SU-DHL-6 (cell line): Measurements from ENCODE around the gene APOL4.
"Not testable (repeated sequence)": the region's sequence is repeated elsewhere in the genome, so short reads cannot be mapped to it uniquely, and the experiment has no call there.

ENCODE experiments used
- H2AFZ ChIP-seq: fragments of 200-600 bp; sonication (generic); 2 replicates; pipeline ENCODE4 v1.6.1; 2014; ENCODE audit warnings: low read depth, mild to moderate bottlenecking, moderate library complexity, mixed read lengths, antibody characterized with exemption, low read length; ENCODE audit not compliant: severe bottlenecking
- H3F3A ChIP-seq: fragments of 200-600 bp; shearing (Covaris generic); 2 replicates; pipeline ENCODE4 v1.6.0; 2016; ENCODE audit warnings: antibody characterized with exemption, mild to moderate bottlenecking; ENCODE audit not compliant: insufficient read depth
- H3K27ac ChIP-seq: fragments of 200-600 bp; sonication (generic); 2 replicates; pipeline ENCODE4 v1.5.1; 2016; ENCODE audit warnings: low read depth, mild to moderate bottlenecking, low read length, moderate library complexity, mixed read lengths
- H3K27me3 ChIP-seq: fragments of 200-600 bp; sonication (generic), shearing (Covaris generic); 2 replicates; pipeline ENCODE4 v1.6.0; 2014; ENCODE audit warnings: mild to moderate bottlenecking, low read length
- H3K36me3 ChIP-seq: fragments of 200-600 bp; sonication (generic); 2 replicates; pipeline ENCODE4 v1.6.1; 2014; ENCODE audit warnings: mild to moderate bottlenecking, low read length, mixed read lengths
- H3K4me2 ChIP-seq: fragments of 300-600, 200-600 bp; shearing (Covaris generic), sonication (generic); 2 replicates; pipeline ENCODE4 v1.6.0; 2014; ENCODE audit warnings: low read length, low read depth, mild to moderate bottlenecking; ENCODE audit not compliant: poor library complexity, severe bottlenecking
- H3K4me3 ChIP-seq: fragments of 200-600 bp; sonication (generic); 2 replicates; pipeline ENCODE4 v1.5.1; 2014; ENCODE audit warnings: antibody characterized with exemption, low read length, mild to moderate bottlenecking, mixed read lengths; ENCODE audit not compliant: insufficient read depth, poor library complexity, severe bottlenecking
- H3K79me2 ChIP-seq: fragments of 200-600 bp; sonication (generic); 2 replicates; pipeline ENCODE4 v1.6.1; 2014; ENCODE audit warnings: mild to moderate bottlenecking, low read length, moderate library complexity; ENCODE audit not compliant: insufficient read depth
- H3K9ac ChIP-seq: fragments of 200-600 bp; sonication (generic); 2 replicates; pipeline ENCODE4 v1.7.0; 2014; ENCODE audit warnings: mild to moderate bottlenecking, low read length
- H3K9me2 ChIP-seq: fragments of 200-600 bp; sonication (generic); replicated peaks from 2 replicates; pipeline ENCODE4 v1.6.1; 2014; ENCODE audit warnings: low read length; ENCODE audit not compliant: insufficient read depth
- H3K9me3 ChIP-seq: fragments of 200-600 bp; sonication (generic); 2 replicates; pipeline ENCODE4 v1.6.1; 2014; ENCODE audit warnings: low read length, mixed read lengths; ENCODE audit not compliant: insufficient read depth
- H4K20me1 ChIP-seq: fragments of 200-600 bp; sonication (generic); 2 replicates; pipeline ENCODE4 v1.6.1; 2014; ENCODE audit warnings: low read depth, mild to moderate bottlenecking, antibody characterized with exemption, low read length, moderate library complexity, mixed read lengths
- CTCF ChIP-seq: fragments of 200-600 bp; sonication (generic); IDR thresholded peaks from one replicate; pipeline ENCODE4 v1.5.1; 2017; ENCODE audit warnings: antibody characterized with exemption, mild to moderate bottlenecking, low read length, moderate library complexity; ENCODE audit not compliant: insufficient read depth, poor library complexity, severe bottlenecking
- EZH2phosphoT487 ChIP-seq: fragments of 200-600 bp; sonication (generic), shearing (Covaris generic); conservative IDR thresholded peaks from 2 replicates; pipeline ENCODE4 v1.6.1; 2018; ENCODE audit warnings: mild to moderate bottlenecking, antibody characterized with exemption, low read length, moderate library complexity, mixed read lengths

APOL4 gene

GRCh38 chr22:36192542-36192941, 9.1 kb downstream of the APOL4 start:
- Histone ChIP-seq H4K20me1 (no peaks in the 10 kb centered on the region), H3F3A (no peaks in the 10 kb centered on the region), H3K79me2 (no peaks in the 10 kb centered on the region), H3K4me2 (no peak overlapping the region), H2AFZ (no peak overlapping the region), H3K9me2 (no peaks in the 10 kb centered on the region), H3K4me3 (no peak overlapping the region), H3K9ac (no peak overlapping the region), H3K9me3 (no peaks in the 10 kb centered on the region), H3K27ac (no peak overlapping the region), H3K27me3 (no peaks in the 10 kb centered on the region), H3K36me3 (no peaks in the 10 kb centered on the region)
- TF ChIP-seq CTCF: no peak
- TF ChIP-seq EZH2phosphoT487: no peak

- Histone ChIP-seq H3K4me3 (no peak overlapping the region), H3K36me3 (no peaks in the 10 kb centered on the region), H3K79me2 (no peaks in the 10 kb centered on the region), H3K27me3 (no peaks in the 10 kb centered on the region), H3K9ac (no peak overlapping the region), H3K4me2 (no peak overlapping the region), H3F3A (no peaks in the 10 kb centered on the region), H3K9me3 (no peaks in the 10 kb centered on the region), H2AFZ (no peak overlapping the region), H3K9me2 (no peaks in the 10 kb centered on the region), H3K27ac (no peak overlapping the region), H4K20me1 (no peaks in the 10 kb centered on the region)
- TF ChIP-seq EZH2phosphoT487 (no peak), CTCF (no peak)
Observed at GRCh38 chr22:36191106-36191836, 10.3 kb downstream of the APOL4 start.

- not testable (repeated sequence) for H4K20me1 ChIP-seq, H3K4me3 ChIP-seq, H3K27ac ChIP-seq, H3K9ac ChIP-seq, H3K4me2 ChIP-seq, H3K79me2 ChIP-seq, H3K9me2 ChIP-seq, H3K27me3 ChIP-seq, H3K36me3 ChIP-seq, H2AFZ ChIP-seq, H3F3A ChIP-seq, H3K9me3 ChIP-seq
Observed at GRCh38 chr22:36187862-36188261, 13.7 kb downstream of the APOL4 start.

- Histone ChIP-seq H3K27ac (no peak overlapping the region), H2AFZ (no peak overlapping the region), H4K20me1 (no peaks in the 10 kb centered on the region), H3K4me3 (no peak overlapping the region), H3K4me2 (no peak overlapping the region), H3K27me3 (no peaks in the 10 kb centered on the region), H3K9me2 (no peaks in the 10 kb centered on the region), H3K36me3 (no peaks in the 10 kb centered on the region), H3K79me2 (no peaks in the 10 kb centered on the region), H3F3A (no peaks in the 10 kb centered on the region), H3K9ac (no peak overlapping the region), H3K9me3 (no peaks in the 10 kb centered on the region)
- no peak for TF ChIP-seq CTCF
- no peak for TF ChIP-seq EZH2phosphoT487
Observed at GRCh38 chr22:36185828-36186624, 15.6 kb downstream of the APOL4 start.
